WTC11 (cell line): ENCODE measurements around the gene MCOLN1. TPM values are rescaled to one million over a fixed set of nuclear protein-coding genes. Genes with fewer than 3 reads are reported as not detected.
A peak's percentile ranks its signal among the peaks of the same experiment; 100 is the strongest.

Experiments
- ATAC-seq: fragments of 200-7000 bp; cut with Tn5 transposase; 2 replicates; pipeline ENCODE4 v1.10.0; 2021; ENCODE audit warnings: mild to moderate bottlenecking, moderate library complexity
- CTCF ChIA-PET: fragments of 300-600 bp; sonication (Branson Sonifier 250); formaldehyde crosslinking; loops from one replicate; lab custom pipeline; 2021; ENCODE audit warnings: antibody characterized with exemption; lab: Charles Lee
- POLR2A ChIA-PET: fragments of 350-600 bp; sonication (Branson Sonifier 250); formaldehyde crosslinking; loops from one replicate; lab custom pipeline; 2021; ENCODE audit warnings: antibody characterized with exemption; lab: Charles Lee
- DNase-seq: peaks from one replicate; pipeline ENCODE4 v3.0.0; 2021; ENCODE audit warnings: low spot score
- H3K27ac Mint-ChIP-seq: 2 replicates; pipeline ENCODE4 v1.8.0; 2021; ENCODE audit warnings: mixed read lengths
- H3K27me3 Mint-ChIP-seq: 2 replicates; pipeline ENCODE4 v1.8.0; 2021; ENCODE audit warnings: low read depth, mild to moderate bottlenecking, moderate library complexity, mixed read lengths
- H3K36me3 Mint-ChIP-seq: 2 replicates; pipeline ENCODE4 v1.8.0; 2021; ENCODE audit warnings: mixed read lengths
- H3K4me1 Mint-ChIP-seq: 2 replicates; pipeline ENCODE4 v1.8.0; 2022; ENCODE audit warnings: mixed read lengths
- H3K4me3 Mint-ChIP-seq: 2 replicates; pipeline ENCODE4 v1.8.0; 2021; ENCODE audit warnings: mild to moderate bottlenecking, moderate library complexity, mixed read lengths
- H3K9me3 Mint-ChIP-seq: 2 replicates; pipeline ENCODE4 v1.8.0; 2021; ENCODE audit warnings: mixed read lengths
- AFF4 ChIP-seq: sonication (generic); formaldehyde crosslinking; IDR thresholded peaks from 2 replicates; pipeline ENCODE4 v1.8.1; 2023; ENCODE audit warnings: mild to moderate bottlenecking, missing genetic modification reagents, borderline replicate concordance
- CREM ChIP-seq: sonication (generic); formaldehyde crosslinking; IDR thresholded peaks from 2 replicates; pipeline ENCODE4 v1.8.1; 2022; ENCODE audit warnings: mild to moderate bottlenecking, missing genetic modification reagents, moderate library complexity
- FOXP1 ChIP-seq: sonication (generic); formaldehyde crosslinking; IDR thresholded peaks from 2 replicates; pipeline ENCODE4 v1.8.0; 2022; ENCODE audit warnings: missing genetic modification reagents, mild to moderate bottlenecking, moderate library complexity, borderline replicate concordance
- RELA ChIP-seq: sonication (generic); formaldehyde crosslinking; IDR thresholded peaks from 2 replicates; pipeline ENCODE4 v1.8.1; 2022; ENCODE audit warnings: missing genetic modification reagents, mild to moderate bottlenecking, borderline replicate concordance
- SP1 ChIP-seq: sonication (generic); formaldehyde crosslinking; conservative IDR thresholded peaks from 2 replicates; pipeline ENCODE4 v1.8.1; 2022; ENCODE audit warnings: missing genetic modification reagents
- TCF7 ChIP-seq: sonication (generic); formaldehyde crosslinking; IDR thresholded peaks from 2 replicates; pipeline ENCODE4 v1.8.0; 2022; ENCODE audit warnings: mild to moderate bottlenecking, low read depth, missing genetic modification reagents, moderate library complexity
- TEAD1 ChIP-seq: sonication (generic); formaldehyde crosslinking; IDR thresholded peaks from 2 replicates; pipeline ENCODE4 v1.8.0; 2022; ENCODE audit warnings: mild to moderate bottlenecking, missing genetic modification reagents
- USF1 ChIP-seq: sonication (generic); formaldehyde crosslinking; IDR thresholded peaks from 2 replicates; pipeline ENCODE4 v1.8.0; 2022; ENCODE audit warnings: mild to moderate bottlenecking, missing genetic modification reagents
- USF2 ChIP-seq: sonication (generic); formaldehyde crosslinking; IDR thresholded peaks from 2 replicates; pipeline ENCODE4 v1.8.1; 2023; ENCODE audit warnings: mild to moderate bottlenecking, missing genetic modification reagents, moderate library complexity
- ZNF532 ChIP-seq: fragments of 250-450 bp; sonication (Bioruptor Pico); IDR thresholded peaks from 2 replicates; pipeline ENCODE4 v1.9.0; 2021; ENCODE audit warnings: mild to moderate bottlenecking, borderline replicate concordance
- total RNA-seq: library from RNA; stranded (reverse); gene quantifications from 3 replicates; pipeline ENCODE4 v1.2.3, GENCODE V29; 2021

The MCOLN1 gene
- total RNA-seq, 1 experiment from 2014 or later, result 19.7 TPM

GRCh38 chr19:7550169-7550770 lies 27.8 kb downstream of the MCOLN1 start:
- H3K4me1 Mint-ChIP-seq, result peaks cover 8% of the 10 kb centered on the region
- TF ChIP-seq USF1 (CRISPR knock-in tag), result no peak
- no peak for TF ChIP-seq AFF4
- 0 out of 2 replicates have a peak, but pooled peaks have one; percentile 46 for TF ChIP-seq FOXP1 (CRISPR knock-in tag)
- 0 out of 2 replicates have a peak, but pooled peaks have one; percentile 58 for TF ChIP-seq RELA (CRISPR knock-in tag)
- TF ChIP-seq, all 79 proteins: peak for 2
- H3K27ac Mint-ChIP-seq, result no peak overlapping the region
- ChIA-PET POLR2A (interaction anchor here (0.8 kb wide), 1 partner anchor 28 kb away, joined by 3 read pairs; no protein-coding TSS in a partner anchor), CTCF (interaction anchor here (0.6 to 2.3 kb wide), 9 partner anchors 18 to 370 kb away, joined by 4 to 18 read pairs (median 6); partner anchors contain the start of gene TRAPPC5)
- peaks cover 5% of the 10 kb centered on the region; the same call in 1 of the 2 replicates for H3K27me3 Mint-ChIP-seq
- H3K9me3 Mint-ChIP-seq, result no peaks in the 10 kb centered on the region
- H3K4me3 Mint-ChIP-seq, result peak overlapping the region; percentile 74
- peaks cover 12% of the 10 kb centered on the region for H3K36me3 Mint-ChIP-seq
- ATAC-seq (no peak), DNase-seq (no peak)

- Mint-ChIP-seq H3K27me3 (peaks cover 5% of the 10 kb centered on the region; the same call in 1 of the 2 replicates), H3K4me3 (peak overlapping the region; percentile 74), H3K36me3 (peaks cover 12% of the 10 kb centered on the region)
- CTCF ChIA-PET, result interaction anchor here (0.6 to 2.3 kb wide), 9 partner anchors 17 to 370 kb away, joined by 3 to 18 read pairs (median 6); partner anchors contain the start of gene TRAPPC5
- DNase-seq, result peak; percentile 95
- TF ChIP-seq ZNF532 (CRISPR knock-in tag) (no peak), CREM (CRISPR knock-in tag) (peak; percentile 48; the same call in 1 of the 2 replicates), USF2 (peak; percentile 55), TCF7 (CRISPR knock-in tag) (no peak), TEAD1 (CRISPR knock-in tag) (peak; percentile 60; the same call in 1 of the 2 replicates), SP1 (peak; percentile 99)
- TF ChIP-seq, all 79 proteins: peak for 4
- POLR2A ChIA-PET, result interaction anchor here (0.8 kb wide), 1 partner anchor 29 kb away, joined by 3 read pairs; no protein-coding TSS in a partner anchor
- peak; percentile 86 for ATAC-seq
- peak overlapping the region; percentile 71 for H3K27ac Mint-ChIP-seq
- peaks cover 8% of the 10 kb centered on the region for H3K4me1 Mint-ChIP-seq
- H3K9me3 Mint-ChIP-seq, result no peaks in the 10 kb centered on the region
Observed at GRCh38 chr19:7550987-7551761, 28.8 kb downstream of the MCOLN1 start.
